ENCODE measurements around the gene MUC16.
A peak's percentile ranks its signal among the peaks of the same experiment; 100 is the strongest.

MUC16 gene

GRCh38 chr19:9008667-9009066 lies 1.5 kb downstream of the MUC16 start:
- CTCF ChIA-PET = no interaction called here
- TF ChIP-seq IKZF3 (tag by site-specific recombination; IDR thresholded peaks at IDR 0.05) = no peak
- no peak for TF ChIP-seq ZNF514 (tag by site-specific recombination; IDR thresholded peaks at IDR 0.05)
- no peak for TF ChIP-seq ZNF585B (tag by site-specific recombination; IDR thresholded peaks at IDR 0.05)
- TF ChIP-seq, protein P1, sequence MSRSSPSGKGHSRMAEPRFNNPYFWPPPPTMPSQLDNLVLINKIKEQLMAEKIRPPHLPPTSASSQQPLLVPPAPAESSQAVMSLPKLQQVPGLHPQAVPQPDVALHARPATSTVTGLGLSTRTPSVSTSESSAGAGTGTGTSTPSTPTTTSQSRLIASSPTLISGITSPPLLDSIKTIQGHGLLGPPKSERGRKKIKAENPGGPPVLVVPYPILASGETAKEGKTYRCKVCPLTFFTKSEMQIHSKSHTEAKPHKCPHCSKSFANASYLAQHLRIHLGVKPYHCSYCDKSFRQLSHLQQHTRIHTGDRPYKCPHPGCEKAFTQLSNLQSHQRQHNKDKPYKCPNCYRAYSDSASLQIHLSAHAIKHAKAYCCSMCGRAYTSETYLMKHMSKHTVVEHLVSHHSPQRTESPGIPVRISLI (tag by site-specific recombination; IDR thresholded peaks at IDR 0.05) = no peak
- TF ChIP-seq ZNF623 (tag by site-specific recombination; IDR thresholded peaks at IDR 0.05) = no peak
- TF ChIP-seq, protein P2, sequence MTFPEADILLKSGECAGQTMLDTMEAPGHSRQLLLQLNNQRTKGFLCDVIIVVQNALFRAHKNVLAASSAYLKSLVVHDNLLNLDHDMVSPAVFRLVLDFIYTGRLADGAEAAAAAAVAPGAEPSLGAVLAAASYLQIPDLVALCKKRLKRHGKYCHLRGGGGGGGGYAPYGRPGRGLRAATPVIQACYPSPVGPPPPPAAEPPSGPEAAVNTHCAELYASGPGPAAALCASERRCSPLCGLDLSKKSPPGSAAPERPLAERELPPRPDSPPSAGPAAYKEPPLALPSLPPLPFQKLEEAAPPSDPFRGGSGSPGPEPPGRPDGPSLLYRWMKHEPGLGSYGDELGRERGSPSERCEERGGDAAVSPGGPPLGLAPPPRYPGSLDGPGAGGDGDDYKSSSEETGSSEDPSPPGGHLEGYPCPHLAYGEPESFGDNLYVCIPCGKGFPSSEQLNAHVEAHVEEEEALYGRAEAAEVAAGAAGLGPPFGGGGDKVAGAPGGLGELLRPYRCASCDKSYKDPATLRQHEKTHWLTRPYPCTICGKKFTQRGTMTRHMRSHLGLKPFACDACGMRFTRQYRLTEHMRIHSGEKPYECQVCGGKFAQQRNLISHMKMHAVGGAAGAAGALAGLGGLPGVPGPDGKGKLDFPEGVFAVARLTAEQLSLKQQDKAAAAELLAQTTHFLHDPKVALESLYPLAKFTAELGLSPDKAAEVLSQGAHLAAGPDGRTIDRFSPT (tag by site-specific recombination; IDR thresholded peaks at IDR 0.05) = no peak
- no peak for TF ChIP-seq ZNF2 (tag by site-specific recombination; IDR thresholded peaks at IDR 0.05)
- TF ChIP-seq ZNF146 (tag by site-specific recombination; IDR thresholded peaks at IDR 0.05) = no peak
- no peak for TF ChIP-seq ZNF629 (tag by site-specific recombination; IDR thresholded peaks at IDR 0.05)
- no peak for TF ChIP-seq ZNF449 (tag by site-specific recombination; IDR thresholded peaks at IDR 0.05)
- no peak for TF ChIP-seq ZNF174 (tag by site-specific recombination; IDR thresholded peaks at IDR 0.05)
- no peak for TF ChIP-seq ZNF302 (tag by site-specific recombination; IDR thresholded peaks at IDR 0.05; ENCODE audit: low read depth)
- TF ChIP-seq ZNF747 (tag by site-specific recombination; IDR thresholded peaks at IDR 0.05) = no peak
- no peak for TF ChIP-seq YY2 (tag by site-specific recombination; IDR thresholded peaks at IDR 0.05)
- TF ChIP-seq ZNF521 (tag by site-specific recombination; IDR thresholded peaks at IDR 0.05) = no peak
- TF ChIP-seq ZSCAN23 (tag by site-specific recombination; IDR thresholded peaks at IDR 0.05) = no peak
- no peak for TF ChIP-seq ZNF274 (IDR thresholded peaks at IDR 0.05; ENCODE audit: low read length)
- no peak for TF ChIP-seq ZNF274 (tag by site-specific recombination; IDR thresholded peaks at IDR 0.05; ENCODE audit: borderline replicate concordance)
- TF ChIP-seq MZF1 (tag by site-specific recombination; IDR thresholded peaks at IDR 0.05; ENCODE audit: borderline replicate concordance) = no peak
- H3K4me1 ChIP-seq (ENCODE audit: control insufficient read depth, insufficient read depth, low read length) = no peaks in the 10 kb centered on the region
- H3K36me3 ChIP-seq (ENCODE audit: control insufficient read depth in 2 of 2, insufficient read depth in 1 of 2, low read length in 2 of 2) = no peaks in the 10 kb centered on the region
- no peak overlapping the region for H3K27ac ChIP-seq (ENCODE audit: extremely low read depth, low read depth, low read length)
- POLR2A ChIA-PET = no interaction called here
- no peak overlapping the region for H3K4me3 ChIP-seq (ENCODE audit: low read depth, low read length)
- no peaks in the 10 kb centered on the region for H3K9me3 ChIP-seq (ENCODE audit: control insufficient read depth, insufficient read depth, low read depth, low read length)

DNA sequence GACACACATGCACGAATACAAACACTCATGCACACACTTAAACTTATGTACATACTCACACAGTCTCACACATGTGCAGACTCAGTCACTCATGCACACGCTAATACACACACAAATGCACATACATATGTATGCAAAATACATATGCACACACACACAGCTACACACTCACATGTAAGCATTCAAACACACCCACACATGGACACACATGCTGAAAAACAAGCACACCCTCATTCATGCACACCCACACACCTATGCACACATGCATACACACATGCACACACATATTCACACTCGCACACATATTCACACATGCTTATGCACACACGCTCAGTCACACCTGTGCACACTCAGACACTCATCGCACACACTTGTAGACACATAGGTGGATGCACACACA lies 9.3 kb downstream of the MUC16 start:
- H3K4me3 ChIP-seq (ENCODE audit: low read depth, low read length) = no peak overlapping the region
- CTCF ChIA-PET = no interaction called here
- H3K4me1 ChIP-seq (ENCODE audit: control insufficient read depth, insufficient read depth, low read length) = no peaks in the 10 kb centered on the region
- POLR2A ChIA-PET = no interaction called here
- no peaks in the 10 kb centered on the region for H3K36me3 ChIP-seq (ENCODE audit: control insufficient read depth in 2 of 2, insufficient read depth in 1 of 2, low read length in 2 of 2)
- TF ChIP-seq GLIS2 (tag by site-specific recombination; IDR thresholded peaks at IDR 0.05) (no peak), ZSCAN4 (tag by site-specific recombination; IDR thresholded peaks at IDR 0.05) (peak; percentile 79)
- H3K27ac ChIP-seq (ENCODE audit: extremely low read depth, low read depth, low read length) = no peak overlapping the region
- no peaks in the 10 kb centered on the region for H3K9me3 ChIP-seq (ENCODE audit: control insufficient read depth, insufficient read depth, low read depth, low read length)

Measured in HEK293 (cell line).